Brain microvascular endothelial cell (primary cell): ENCODE results near the gene KIF27.
A peak's percentile ranks its signal among the peaks of the same experiment; 100 is the strongest.
"Not testable (repeated sequence)": the region's sequence is repeated elsewhere in the genome, so short reads cannot be mapped to it uniquely, and the experiment has no call there.

ENCODE experiments used
- DNase-seq: peaks from one replicate; pipeline ENCODE4 v3.0.0-alpha.2; 2020
- H3K27ac ChIP-seq: fragments of 250-450 bp; sonication (Bioruptor Pico); 2 replicates; pipeline ENCODE4 v1.5.1; 2020; ENCODE audit warnings: mild to moderate bottlenecking, moderate library complexity
- H3K27me3 ChIP-seq: fragments of 250-450 bp; sonication (Bioruptor Pico); replicated peaks from 2 replicates; pipeline ENCODE4 v1.5.1; 2020; ENCODE audit warnings: mild to moderate bottlenecking
- H3K36me3 ChIP-seq: fragments of 250-450 bp; sonication (Bioruptor Pico); replicated peaks from 2 replicates; pipeline ENCODE4 v1.5.1; 2020; ENCODE audit warnings: mild to moderate bottlenecking
- H3K4me3 ChIP-seq: 2 replicates; pipeline ENCODE4 v1.5.1; 2011; ENCODE audit warnings: low read depth, mild to moderate bottlenecking, control low read depth, low read length, moderate library complexity
- in situ Hi-C: cut with HindIII; loops from 2 replicates; pipeline ENCODE4 v1.10.0; 2017; ENCODE audit warnings: low sequenced_read_pairs, low pct_ligation_motif_present
- TF ChIP-seq, protein P1 (sequence below): IDR thresholded peaks from 2 replicates; pipeline ENCODE4 v1.5.1; 2011; ENCODE audit warnings: low read depth, mild to moderate bottlenecking, moderate library complexity, low read length, control low read depth, inconsistent platforms; ENCODE audit errors: missing control alignments

Gene KIF27

DNA sequence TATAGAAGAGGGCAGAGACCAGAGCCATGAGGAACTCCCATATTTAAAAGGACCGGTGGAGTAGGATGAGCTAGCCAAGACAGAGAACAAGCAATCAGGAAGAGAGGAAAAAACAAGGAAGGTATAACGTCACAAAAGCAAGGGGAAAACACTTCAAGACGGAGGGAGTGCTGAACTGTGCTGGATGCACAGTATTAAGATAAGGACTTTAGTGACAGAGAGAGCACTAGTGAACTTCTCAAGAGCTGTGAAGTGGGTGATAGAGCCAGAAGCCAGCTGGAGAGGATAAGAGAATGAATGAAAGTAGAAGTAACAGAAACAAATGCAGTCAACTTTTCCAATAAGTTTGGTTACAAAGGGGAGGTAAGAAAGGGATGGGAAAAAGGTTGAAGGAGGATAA is 45.7 kb downstream of the KIF27 start:
- DNase-seq, H3K27me3 ChIP-seq, H3K4me3 ChIP-seq, in situ Hi-C loops, H3K27ac ChIP-seq, H3K36me3 ChIP-seq: not testable (repeated sequence)

DNA sequence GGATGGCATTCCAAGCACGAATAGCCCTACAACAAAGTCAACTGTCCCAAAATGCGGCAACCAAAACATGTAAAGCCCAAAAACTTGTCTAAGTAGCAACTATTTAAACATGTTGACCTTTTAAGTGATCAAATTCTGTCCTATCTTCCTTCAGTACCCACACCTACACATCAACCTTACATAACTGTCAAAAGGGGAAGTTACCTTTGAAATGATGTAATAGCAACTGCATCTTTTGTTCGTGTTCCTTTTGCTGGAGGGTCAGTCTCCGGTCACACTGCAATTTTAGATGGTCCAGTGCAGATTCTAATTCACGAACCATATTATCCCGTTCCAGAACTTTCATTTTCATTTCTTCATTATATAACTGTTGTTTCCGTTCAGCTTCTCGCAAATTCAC is 71.3 kb downstream of the KIF27 start:
- H3K4me3 ChIP-seq, DNase-seq, H3K27ac ChIP-seq, H3K27me3 ChIP-seq, H3K36me3 ChIP-seq, in situ Hi-C loops: not testable (repeated sequence)

GRCh38 chr9:83837070-83837643 is 84.1 kb downstream of the KIF27 start:
- DNase-seq, H3K27ac ChIP-seq, H3K36me3 ChIP-seq, in situ Hi-C loops, H3K4me3 ChIP-seq, H3K27me3 ChIP-seq: not testable (repeated sequence)

DNA sequence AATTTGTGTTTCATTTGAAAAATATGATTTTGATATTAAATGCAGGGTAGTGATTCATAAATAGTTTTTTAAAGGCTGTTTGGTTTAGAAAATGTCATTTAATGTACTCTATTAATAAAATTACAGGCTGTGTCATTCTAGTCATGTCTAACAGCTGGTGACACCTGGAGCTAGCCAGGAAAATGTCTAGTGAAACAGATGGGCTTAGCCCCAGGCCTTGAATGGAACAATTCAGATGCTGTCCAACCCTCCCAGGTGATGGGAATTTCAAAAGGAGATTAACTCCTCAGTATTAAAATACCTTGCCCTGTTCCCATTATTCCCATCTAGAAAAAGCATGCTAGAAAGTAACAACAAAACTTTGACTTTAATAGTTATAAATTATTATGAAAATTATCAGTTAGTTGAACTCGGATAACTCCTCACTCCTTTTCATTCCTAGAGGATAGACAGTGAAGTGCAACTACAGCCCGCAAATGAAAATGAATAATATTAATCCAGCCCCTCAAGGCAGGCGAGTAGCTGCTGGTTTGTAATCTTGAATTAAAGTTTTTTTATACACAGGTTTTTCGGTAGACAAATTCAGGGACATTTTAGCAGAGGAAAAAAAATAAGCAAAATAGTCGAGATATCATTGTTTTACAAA is 90.7 kb downstream of the KIF27 start:
- DNase-seq, in situ Hi-C loops, H3K27me3 ChIP-seq, H3K36me3 ChIP-seq, H3K4me3 ChIP-seq, H3K27ac ChIP-seq: not testable (repeated sequence)

GRCh38 chr9:83824986-83825623 is 96.1 kb downstream of the KIF27 start:
- in situ Hi-C loops, H3K4me3 ChIP-seq, H3K36me3 ChIP-seq, DNase-seq, H3K27ac ChIP-seq, H3K27me3 ChIP-seq: not testable (repeated sequence)

DNA sequence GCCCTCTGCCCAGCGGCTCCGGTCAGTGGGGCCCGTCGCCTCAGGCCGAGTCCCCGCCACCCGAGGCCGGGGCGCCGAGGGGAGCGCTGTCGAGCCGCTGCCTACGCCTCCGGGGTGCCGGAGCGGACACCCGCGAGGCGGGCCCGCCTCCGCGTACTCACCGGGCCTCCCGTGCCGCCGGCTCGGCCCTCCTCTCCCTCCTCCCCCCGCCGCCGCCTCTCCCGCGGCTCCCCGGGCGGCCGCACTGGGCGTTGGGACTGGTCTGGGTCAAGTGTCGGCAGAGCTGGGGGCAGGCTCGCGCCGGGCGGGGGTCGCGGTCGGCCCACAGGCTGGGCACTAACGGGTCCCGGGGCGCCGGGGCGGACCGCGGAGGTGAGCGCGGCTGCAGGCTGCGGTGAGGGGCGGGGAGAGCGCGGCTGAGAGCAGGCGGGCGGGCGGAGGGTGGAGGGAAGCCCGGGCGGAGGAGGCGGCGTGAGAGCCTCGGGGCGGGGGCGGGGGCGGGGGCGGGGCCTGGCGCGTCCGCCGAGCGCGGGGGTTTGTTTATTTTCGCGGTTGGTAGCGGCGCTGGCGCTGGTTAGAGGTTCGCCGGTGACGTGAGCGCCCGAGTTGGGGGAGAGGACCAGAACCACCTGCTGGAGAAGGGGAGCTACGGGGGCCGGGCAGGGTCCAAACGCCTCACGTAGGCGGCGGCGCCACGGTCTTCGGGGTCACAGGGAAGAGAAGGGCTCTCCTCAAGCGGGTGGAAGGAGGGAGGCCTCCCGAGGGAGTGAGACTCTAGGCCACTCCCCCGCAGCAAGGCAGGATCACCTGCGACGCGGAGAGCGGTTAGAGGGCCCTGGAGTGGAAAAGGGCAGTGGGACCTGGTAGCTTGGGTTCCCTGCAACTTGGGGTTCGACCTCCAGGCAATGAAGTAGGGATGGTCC is 103.6 kb downstream of the KIF27 start, which contains the start of gene GKAP1:
Gene GKAP1 (minus strand): TSS at position 414 of the 923 bp plus-strand sequence. CDS start 11,252 bp downstream, outside the sequence.
- TF ChIP-seq, protein P1, sequence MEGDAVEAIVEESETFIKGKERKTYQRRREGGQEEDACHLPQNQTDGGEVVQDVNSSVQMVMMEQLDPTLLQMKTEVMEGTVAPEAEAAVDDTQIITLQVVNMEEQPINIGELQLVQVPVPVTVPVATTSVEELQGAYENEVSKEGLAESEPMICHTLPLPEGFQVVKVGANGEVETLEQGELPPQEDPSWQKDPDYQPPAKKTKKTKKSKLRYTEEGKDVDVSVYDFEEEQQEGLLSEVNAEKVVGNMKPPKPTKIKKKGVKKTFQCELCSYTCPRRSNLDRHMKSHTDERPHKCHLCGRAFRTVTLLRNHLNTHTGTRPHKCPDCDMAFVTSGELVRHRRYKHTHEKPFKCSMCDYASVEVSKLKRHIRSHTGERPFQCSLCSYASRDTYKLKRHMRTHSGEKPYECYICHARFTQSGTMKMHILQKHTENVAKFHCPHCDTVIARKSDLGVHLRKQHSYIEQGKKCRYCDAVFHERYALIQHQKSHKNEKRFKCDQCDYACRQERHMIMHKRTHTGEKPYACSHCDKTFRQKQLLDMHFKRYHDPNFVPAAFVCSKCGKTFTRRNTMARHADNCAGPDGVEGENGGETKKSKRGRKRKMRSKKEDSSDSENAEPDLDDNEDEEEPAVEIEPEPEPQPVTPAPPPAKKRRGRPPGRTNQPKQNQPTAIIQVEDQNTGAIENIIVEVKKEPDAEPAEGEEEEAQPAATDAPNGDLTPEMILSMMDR = peak; percentile 16
- in situ Hi-C loops, H3K27me3 ChIP-seq, H3K27ac ChIP-seq, H3K36me3 ChIP-seq: not testable (repeated sequence)
- peak; percentile 19 for DNase-seq
- H3K4me3 ChIP-seq = peak within 1 kb of the TSS; percentile 48

- H3K27ac ChIP-seq, H3K36me3 ChIP-seq, DNase-seq, in situ Hi-C loops, H3K27me3 ChIP-seq: not testable (repeated sequence)
- peak overlapping the region; percentile 48 for H3K4me3 ChIP-seq
These were observed 104.2 kb downstream of the KIF27 start for GRCh38 chr9:83817011-83817355.

DNA sequence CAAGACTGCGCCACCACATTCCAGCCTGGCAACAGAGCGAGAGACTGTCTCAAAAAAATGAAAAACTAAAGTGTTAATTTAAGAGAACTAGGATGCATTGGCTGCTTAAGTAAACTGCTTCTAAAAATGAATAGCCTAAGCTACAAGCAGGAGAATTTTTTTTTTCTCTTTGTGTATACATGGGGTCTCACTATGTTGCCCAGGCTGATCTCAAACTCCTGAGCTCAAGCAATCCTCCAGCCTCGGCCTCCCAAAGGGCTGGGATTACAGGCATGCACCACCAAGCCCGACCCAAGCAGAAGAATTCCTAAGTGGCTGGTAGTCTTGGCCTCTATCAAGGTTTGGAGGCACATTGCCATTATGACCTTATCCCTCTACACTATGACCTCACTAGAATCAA is 106.1 kb downstream of the KIF27 start:
- H3K36me3 ChIP-seq, H3K4me3 ChIP-seq, H3K27me3 ChIP-seq, DNase-seq, in situ Hi-C loops, H3K27ac ChIP-seq: not testable (repeated sequence)

DNA sequence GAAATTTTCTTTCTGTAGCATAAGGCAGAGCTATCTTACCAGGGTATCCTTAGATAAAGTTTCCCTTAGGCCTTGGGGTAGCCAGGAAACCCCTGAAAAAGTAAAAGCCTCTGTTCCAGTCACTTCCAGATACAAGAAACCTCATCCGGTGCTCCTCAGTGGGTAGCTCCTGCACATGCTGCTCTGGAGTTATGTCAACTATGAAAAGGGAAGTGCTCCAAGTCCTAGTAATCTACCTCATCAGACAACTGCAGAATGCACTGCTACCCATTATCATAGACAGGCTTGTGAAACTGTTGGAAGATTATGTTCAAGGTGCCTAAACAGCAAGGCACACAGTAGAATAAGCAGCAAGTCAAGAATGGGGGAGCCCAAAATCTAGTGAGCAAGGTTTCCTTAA is 112.0 kb downstream of the KIF27 start:
- DNase-seq, H3K27ac ChIP-seq, H3K27me3 ChIP-seq, H3K36me3 ChIP-seq, H3K4me3 ChIP-seq, in situ Hi-C loops: not testable (repeated sequence)

- DNase-seq, in situ Hi-C loops, H3K27me3 ChIP-seq, H3K36me3 ChIP-seq, H3K4me3 ChIP-seq, H3K27ac ChIP-seq: not testable (repeated sequence)
These were observed 116.8 kb downstream of the KIF27 start for GRCh38 chr9:83804454-83804853.

- in situ Hi-C loops, H3K4me3 ChIP-seq, H3K27me3 ChIP-seq, DNase-seq, H3K36me3 ChIP-seq, H3K27ac ChIP-seq: not testable (repeated sequence)
These were observed 117.3 kb downstream of the KIF27 start for GRCh38 chr9:83803941-83804340.
